NCI-H226 (cell line): ENCODE data around the gene DSG2.
A peak's percentile ranks its signal among the peaks of the same experiment; 100 is the strongest.
"Not testable (repeated sequence)": the region's sequence is repeated elsewhere in the genome, so short reads cannot be mapped to it uniquely, and the experiment has no call there.

Source experiments
- DNase-seq: peaks from one replicate; pipeline ENCODE4 v3.0.0-alpha.2; 2015

Gene DSG2

DNA sequence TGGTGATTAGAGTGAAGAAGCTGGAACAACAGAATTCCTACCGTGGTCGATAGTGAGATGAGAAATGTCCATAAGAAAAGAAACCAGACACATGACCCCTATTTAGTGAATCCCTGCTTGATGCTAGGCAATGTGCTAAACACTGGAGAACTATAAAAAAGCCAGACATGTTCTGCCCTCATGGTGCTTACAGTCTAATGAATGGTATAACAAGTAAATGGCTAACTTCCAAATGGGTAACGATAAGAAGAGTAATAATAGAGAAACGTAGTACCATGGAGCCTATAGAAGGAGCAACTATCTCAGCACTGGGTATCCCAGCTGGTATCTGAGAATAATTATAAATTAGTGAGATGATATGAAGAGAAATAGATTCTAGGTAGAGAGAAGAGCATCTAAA is 5.0 kb downstream of the DSG2 start:
- no peak for DNase-seq

DNA sequence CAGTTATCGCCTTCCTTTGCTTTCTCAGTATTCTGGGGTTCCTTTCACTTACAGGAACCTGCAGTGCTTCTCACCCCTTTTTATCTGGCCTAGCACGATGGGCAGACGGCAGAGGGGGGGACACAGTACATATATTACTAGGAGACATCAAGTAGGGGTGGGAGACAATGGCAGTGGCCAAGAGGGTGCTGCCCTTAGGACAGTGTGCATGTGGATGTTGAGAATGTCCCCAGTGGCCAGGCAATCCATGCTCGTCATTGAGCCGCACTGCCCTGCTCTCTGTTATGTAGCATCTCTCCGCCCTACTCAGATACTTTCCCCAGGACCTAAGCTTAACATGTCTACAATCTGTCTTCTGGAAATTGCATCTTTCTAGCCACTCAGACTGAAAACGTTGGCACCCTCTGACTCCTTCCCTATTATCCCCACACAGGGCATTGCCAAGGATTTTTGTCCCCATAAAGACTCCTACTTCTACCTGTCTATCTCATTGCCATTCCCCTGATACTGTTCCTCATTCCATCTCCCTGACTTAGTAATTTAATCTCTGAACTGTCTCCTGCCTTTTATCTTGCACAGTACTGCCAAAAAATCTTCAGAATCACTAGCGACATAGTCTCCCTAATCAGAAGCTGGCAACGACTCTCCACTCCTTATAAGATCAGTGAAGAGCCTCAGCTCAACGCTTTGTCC is 6.6 kb downstream of the DSG2 start:
- no peak for DNase-seq

DNA sequence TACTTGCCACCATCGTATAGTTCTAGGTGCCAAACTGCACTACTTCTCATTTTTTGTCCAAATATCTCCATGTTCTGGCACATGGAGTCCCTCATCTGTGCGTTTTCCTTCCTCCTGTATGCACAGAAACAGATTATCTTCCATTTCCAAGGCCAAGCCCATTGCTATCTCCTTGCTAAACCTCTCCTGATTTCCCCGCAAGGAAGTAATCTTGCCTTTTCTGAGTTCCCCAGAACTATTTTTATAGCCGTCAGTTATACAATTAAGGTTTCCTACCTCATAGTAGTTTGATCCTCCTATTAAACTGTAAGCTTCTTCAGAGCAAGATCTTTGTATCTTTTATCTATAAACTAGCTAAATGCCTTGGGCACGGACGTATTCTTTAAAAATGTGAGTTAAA is 7.2 kb downstream of the DSG2 start:
- DNase-seq: no peak

DNA sequence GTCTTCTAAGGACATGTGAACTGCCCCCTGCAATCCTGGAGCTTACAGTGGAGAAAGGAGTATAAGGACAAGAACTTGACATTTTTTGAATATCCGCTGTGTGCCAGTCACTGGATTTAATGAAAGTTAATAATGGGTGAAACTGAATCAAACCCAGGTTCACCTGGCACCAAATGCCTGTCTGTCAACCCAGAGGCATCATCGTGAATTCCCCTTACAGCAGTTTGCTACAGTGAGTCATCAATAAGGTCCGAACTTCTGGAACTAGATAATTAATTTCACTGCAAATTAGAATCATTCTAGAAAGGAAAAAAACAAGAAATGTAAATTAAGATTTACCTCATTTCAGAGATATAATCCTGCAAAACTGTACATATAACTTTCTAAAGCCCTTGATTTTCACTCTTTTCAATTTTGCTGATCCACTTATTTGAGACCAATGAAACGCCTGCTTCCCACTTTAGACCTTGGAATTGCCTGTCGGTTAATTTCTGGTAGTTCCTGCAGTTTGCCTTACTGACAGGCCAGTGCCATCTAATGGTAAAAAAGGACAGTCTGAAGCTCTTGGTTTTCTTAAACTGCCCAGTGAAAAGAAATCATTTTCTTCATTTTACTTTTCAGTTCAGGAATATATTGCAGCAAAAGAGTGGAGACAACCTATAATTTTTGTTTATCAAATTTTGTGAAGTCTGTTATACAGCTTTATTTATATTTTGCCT is 8.2 kb downstream of the DSG2 start:
- no peak for DNase-seq

DNA sequence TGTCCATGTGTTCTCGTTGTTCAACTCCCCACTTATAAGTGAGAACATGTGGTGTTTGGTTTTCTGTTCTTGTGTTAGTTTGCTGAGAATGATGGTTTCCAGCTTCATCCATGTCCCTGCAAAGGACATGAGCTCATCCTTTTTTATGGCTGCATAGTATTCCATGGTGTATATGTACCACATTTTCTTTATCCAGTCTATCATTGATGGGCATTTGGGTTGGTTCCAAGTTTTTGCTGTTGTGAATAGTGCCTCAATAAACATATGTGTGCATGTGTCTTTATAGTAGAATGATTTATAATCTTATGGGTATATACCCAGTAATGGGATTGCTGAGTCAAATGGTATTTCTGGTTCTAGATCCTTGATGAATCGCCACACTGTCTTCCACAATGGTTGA is 9.1 kb downstream of the DSG2 start:
- not testable (repeated sequence) for DNase-seq

DNA sequence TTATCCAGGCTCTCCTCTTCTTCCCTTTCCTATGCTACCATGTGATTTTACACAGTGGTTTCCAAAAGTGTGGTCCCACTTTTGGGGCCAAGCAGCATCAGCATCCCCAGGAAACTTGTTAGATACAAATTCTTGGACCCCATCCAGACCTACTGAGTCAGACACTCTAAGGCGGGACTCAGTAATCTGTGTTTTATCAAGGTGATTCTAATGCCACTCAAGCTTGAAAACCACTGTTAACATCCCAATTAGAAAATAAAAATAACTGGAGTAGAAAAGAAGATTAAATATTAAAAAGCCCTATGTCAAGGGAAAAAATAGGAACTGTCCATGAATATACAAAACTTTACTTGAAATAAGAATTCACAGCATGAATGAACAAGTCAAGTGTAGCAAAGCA is 10.8 kb downstream of the DSG2 start:
- peak; percentile 27 for DNase-seq

DNA sequence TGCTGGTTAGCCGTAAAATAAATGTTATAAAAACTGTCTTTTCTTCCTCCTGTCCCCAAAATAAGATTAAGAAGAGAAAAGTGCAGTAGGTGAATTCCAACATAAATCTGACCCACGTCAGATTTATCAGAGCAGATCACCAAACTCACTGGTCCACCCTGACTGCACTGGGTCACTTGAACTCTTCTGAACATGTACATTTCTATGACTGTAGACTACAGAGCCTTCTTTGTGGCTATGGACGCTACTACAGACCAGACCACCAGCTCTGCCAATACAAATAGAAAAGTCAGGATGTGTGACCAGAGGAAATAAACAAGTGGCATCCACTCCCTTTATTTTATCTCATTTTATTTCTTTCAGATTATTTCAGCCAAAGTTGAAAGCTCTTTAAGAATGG is 11.6 kb downstream of the DSG2 start:
- no peak for DNase-seq

DNA sequence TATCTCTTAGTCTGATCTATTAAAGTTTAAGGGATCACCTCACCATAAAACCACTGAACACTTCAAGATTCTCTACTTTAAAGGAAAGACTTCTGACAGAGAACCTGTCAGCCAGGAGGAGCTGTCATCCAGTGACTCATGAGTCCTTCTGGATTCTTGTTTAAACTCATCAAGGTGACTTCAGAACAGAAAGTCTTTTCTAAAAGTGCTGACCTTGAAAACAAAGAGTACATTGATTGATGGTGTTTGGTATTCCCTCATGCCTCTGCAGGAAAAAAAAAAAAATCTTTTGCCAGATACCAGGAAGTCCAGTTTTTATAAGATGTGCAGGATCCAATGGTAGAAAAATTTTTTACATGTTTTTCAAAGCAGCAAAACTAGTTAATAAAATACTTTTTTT is 12.3 kb downstream of the DSG2 start:
- no peak for DNase-seq

DNA sequence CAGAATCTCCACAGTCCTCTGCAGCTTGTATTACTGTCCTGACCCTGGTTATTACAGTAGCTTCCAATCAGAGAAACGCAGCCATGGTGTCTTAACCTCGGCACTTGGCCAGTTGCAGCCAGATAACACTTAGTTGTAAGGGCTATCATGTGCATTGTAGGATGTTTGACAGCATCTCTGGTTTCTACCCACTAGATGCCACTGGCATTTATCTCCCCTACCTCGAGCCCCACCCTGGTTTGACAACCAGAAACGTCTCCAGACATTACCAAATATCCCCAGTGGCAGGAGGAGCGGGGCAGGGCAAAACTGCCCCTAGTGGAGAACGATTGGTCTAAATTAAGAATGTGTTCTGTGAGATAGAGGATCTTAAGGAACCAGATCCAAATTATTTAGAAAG is 13.1 kb downstream of the DSG2 start:
- no peak for DNase-seq

DNA sequence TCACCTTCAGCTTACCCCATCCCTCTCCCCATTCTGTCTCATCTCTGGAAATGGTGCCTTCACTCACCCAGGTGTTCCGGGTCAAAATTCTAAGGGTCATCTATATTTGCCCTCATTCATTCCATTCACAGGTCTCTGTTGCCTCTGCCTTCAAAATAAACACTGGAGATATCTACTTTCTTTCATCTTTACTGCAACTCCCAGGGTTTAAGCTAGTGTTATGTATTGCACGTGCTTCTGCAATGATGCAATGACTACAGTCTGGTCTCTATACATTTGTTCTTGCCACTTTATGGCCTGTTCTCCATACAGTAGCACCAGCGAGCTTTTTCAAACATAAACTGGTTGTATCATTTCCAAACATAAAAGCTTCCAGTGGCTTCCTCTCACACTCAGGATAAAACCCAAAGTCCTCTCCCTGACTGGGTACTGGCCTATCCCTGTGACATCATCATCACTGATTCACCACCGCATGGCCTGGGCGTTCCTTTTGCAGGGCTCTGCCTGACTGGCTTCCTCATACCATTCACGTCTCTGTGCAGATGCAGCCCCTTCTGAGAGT is 14.3 kb downstream of the DSG2 start:
- peak; percentile 53 for DNase-seq

DNA sequence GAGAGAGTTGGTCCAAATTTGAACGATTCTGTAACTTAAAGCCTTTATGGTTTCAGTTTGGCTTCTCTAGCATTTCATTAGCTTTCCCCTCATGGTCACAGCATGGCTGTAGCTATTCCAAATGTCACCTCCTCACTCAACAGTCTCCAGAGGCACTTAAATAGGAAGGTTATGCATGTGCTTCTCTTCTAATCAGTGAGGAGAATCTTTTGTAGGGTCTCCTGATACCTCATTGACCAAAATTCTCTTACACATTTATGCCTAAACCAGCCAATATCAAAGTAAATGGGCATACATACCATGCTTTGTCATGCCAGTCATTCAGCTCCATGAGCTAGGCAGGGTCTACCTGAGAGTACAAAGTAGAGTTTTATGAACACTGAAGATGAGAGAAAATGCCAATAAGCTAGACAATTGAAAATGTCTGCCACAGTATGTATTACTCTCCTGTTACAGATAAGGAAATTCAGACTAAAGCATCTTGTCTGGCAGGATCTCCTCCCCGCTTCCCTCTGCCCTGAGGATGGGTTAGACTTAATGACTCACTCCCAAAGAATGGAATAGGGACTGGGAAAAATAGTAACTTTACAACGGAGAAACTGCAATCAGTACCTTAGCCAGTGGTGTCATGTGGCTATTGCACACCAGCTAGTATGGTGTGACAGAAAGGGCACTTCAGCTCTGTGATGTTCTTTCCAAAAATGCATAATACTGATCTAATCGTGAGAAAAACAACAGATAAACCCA is 15.4 kb downstream of the DSG2 start:
- DNase-seq: peak; percentile 64

DNA sequence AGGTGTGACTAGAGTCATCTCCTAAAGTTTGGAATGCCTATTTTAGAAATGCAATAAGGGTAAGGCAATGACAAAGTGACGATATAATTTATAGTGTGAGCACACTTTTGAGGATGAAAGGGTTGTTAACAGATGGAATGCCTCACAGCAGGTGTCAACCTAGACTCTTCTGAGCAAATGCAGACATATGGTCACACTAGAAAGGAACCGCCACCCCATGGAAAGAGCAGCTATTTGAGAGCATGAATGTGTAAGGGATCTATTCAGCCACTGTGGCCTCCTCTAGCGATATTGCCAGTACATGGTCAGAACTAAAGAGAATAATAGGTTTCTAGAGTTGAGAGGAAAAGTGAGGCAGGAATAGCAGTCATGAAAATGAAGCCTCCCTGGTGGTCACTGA is 18.5 kb downstream of the DSG2 start:
- DNase-seq: no peak

DNA sequence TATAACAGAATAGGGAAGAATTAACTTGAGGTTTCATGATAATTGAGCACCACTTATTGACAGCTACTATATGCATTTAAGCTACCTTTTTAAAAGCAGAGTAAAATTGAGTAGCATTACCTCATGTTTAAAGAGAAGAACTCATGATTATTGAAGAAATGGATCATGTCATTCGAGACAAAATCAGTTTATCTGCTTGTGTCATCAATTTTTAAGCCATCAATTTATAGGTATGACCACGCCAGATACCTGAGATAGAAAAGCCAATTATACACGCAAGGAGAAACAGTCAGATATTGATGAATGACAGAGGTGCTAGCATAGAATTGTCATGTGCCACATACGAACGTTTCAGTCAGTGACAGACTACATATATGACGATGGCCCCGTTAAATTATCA is 28.4 kb downstream of the DSG2 start:
- DNase-seq: no peak

DNA sequence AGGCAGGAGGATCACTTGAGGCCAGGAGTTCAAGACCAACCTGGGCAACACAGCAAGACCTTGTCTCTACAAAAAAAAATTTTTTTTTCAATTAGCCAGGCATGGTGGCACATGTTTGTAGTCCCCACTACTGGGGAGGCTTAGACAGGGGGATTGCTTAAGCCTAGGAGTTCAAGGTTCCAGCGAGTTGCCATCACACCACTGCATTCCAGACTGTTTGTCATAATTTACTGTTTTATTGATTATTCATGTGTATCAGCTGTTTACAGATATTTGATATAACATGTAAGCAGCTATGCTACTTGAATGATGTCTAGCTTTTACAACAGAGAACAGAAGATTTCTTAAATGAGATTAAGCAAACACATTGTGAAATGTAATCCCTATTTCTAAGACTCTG is 35.3 kb downstream of the DSG2 start:
- DNase-seq: no peak

DNA sequence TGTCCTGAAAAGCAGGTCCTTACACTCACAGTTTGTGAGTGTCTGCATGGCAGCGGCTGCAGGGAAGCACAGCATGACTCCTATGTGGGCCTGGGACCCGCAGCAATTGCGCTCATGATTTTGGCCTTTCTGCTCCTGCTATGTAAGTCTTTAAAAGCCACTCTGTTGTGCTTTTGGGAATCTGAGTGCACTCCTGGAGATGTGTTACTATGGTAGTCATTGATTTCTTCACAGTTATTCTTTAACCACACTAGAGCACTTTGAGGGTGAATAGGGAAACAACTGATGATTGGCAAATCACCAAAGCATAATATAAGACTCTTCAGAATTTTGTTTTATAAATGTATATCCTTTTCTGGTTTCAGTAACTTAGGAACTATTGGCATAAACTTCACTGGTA is 40.9 kb downstream of the DSG2 start:
- no peak for DNase-seq

DNA sequence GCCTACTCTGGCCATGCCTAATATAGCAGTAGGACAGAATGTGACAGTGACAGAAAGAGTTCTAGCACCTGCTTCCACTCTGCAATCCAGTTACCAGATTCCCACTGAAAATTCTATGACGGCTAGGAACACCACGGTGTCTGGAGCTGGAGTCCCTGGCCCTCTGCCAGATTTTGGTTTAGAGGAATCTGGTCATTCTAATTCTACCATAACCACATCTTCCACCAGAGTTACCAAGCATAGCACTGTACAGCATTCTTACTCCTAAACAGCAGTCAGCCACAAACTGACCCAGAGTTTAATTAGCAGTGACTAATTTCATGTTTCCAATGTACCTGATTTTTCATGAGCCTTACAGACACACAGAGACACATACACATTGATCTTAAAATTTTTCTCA is 48.5 kb downstream of the DSG2 start:
- no peak for DNase-seq

DNA sequence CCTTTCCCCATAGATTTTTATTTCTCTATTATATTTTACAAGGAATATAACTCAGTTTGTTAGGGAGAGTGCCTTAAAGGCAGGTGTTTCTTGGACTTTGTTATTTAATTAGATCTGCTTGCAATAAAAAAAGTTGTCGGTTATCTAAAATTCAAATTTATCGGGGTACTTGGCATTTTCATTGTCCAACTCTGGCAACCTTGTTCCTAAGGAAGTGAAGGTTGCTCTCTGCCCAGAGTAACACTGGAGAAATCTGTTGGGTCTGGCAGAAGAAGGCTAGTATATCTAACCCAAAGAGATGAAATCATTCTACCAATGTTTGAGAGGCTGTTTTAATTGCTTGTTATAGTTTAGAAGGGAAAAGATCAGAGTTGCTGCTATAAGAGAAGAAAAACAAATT is 50.9 kb downstream of the DSG2 start:
- no peak for DNase-seq

DNA sequence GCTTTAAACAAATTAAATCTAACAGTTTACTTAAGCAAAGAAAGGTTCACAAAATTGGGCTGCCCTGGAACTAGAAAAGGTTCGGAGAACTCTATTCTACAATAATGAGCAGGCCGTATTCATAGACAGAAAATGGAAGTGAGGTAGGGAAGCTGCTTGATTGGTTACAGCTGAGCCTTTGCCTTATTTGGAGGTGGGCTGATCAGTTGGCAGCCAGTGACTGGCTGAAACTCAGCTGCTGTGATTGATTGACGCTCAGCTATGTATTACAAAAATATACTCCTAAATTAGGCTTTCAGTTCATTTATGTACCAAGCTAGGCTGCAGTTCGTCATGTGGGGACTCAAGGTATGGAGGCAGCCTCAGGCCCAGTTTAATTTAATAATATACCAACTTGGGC is 51.4 kb downstream of the DSG2 start:
- DNase-seq: no peak

DNA sequence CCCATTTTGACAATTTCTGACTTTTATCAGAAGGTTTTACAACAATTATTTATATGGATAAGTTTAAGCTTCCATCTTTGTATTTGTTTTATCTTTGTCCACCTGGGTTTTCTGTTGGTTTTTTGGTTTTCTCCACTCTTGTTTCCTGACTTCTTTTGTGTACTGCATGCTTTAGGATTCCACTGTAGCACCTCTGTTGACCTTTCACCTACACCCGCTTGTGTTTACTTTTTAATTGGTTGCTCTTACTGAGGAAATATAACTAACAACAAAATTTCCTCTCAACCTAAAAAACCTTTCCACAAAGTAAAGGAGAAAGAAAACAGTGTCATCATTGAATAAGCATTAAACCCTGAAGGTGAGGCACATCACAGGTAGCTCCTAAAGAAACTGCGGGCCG is 53.9 kb downstream of the DSG2 start:
- no peak for DNase-seq

DNA sequence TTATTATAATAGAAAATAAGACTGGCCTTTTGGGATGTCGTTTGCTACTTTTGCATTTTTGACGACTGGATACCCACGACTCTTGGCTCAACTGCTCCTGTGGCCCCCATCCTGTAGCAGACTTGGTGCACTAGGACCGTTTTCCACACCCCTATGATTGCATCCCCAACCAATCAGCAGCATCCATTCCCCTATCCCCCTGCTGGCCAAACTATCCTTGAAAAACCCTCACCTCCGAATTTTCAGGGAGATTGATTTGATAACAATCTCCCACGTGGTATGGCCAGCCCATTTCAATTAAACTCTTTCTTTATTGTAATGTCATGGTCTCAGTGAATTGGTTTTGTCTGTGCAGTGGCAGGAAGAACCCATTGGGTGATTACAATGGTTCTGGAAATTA is 55.8 kb downstream of the DSG2 start:
- DNase-seq: no peak

DNA sequence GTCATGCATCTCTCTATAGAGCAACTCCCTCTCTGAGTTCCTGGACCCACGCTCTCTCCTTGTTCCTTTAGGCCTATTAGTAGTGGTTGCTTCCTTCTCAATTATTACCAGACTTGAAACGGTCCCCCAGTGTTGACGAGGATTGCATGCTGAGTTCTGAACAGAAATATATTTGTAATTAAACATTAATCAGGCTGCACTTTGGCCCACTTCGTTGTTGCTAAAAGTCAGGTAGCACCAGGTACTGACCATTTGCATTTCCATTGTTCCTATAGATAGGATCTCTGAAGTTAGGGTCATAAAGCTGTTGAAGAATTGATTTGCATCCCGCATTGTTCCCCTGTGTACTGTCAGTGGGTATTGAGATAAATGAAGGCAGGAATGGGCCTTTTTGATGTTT is 56.8 kb downstream of the DSG2 start:
- no peak for DNase-seq

DNA sequence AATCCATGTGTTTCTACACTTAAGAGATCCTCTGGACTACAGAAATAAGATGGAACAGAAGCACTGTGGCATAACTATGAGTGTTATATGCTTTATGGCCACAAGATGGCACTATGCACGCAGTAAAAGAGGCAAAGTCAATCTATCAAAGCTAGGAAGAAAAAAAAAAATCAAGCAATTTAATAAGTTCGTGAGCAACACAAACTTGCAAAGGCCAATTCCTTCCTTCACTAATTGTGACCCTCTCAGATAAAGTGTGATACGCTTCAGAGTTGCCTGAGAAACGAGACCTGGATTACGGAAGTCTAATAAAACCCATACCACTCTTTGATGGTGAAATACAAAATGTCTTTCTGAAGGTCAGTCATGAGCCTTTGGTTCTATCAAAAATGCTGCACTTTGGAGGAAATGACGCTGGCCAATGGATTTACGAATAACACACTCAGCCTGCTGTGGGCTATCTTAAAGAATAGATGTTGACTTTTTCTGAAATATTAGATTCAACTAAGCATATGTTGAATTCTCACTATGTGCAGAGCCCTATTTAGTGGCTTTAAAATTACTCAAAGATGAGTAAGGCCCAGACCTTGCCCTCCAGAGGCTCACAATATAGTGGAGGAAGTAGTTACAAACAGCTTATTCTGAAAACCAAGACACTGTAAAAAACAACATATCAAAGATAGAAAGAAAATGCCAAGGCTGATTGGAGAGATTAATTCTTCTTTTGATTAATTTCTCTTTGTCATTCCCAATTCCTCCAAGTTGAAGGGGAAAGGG is 58.2 kb downstream of the DSG2 start:
- DNase-seq: no peak

DNA sequence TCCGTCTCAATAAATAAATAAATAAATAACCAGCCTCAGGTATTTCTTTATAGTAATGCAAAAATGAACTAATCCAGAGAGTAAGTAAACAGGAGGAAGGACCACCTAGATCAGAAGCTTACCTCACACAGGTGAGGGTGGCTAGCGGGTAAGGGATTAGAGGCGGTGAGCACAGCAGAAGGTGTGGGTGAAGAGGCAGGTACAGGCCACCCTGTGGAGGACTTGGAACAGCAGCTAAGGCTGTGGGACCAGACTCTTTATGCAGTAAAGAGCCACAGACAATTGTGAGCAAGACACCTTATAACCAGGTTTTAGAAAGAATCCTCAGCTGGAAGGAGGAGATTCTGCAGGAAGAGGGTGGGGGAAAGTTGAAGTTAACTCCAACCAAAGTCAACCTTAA is 59.5 kb downstream of the DSG2 start:
- no peak for DNase-seq
